Natural killer cell (primary cell): ENCODE measurements around the gene GALNT10. TPM values are rescaled to one million over a fixed set of nuclear protein-coding genes. Genes with fewer than 3 reads are reported as not detected.

Source experiments
- ATAC-seq, 3 donors: fragments of 150-1000 bp in 2 of 3; fragments of 200-7000 bp in 1 of 3; cut with Tn5 transposase; 1 replicate in 1 of 3; 2 replicates in 2 of 3; pipeline ENCODE4 v1.10.0; 2021; ENCODE audit warnings: mild to moderate bottlenecking in 2 of 3, moderate library complexity in 2 of 3
- DNase-seq, 2 donors: peaks; one replicate each; pipeline versions ENCODE4 v3.0.0 to v3.0.0-alpha.2; 2013 to 2021; ENCODE audit warnings: mixed read lengths in 1 of 2
- H3K27ac ChIP-seq: one replicate; pipeline ENCODE4 v1.5.1; 2013; ENCODE audit warnings: mild to moderate bottlenecking, low read length
- H3K27me3 ChIP-seq: one replicate; pipeline ENCODE4 v1.6.1; 2013; ENCODE audit warnings: low read length; ENCODE audit not compliant: control insufficient read depth, insufficient read depth
- H3K36me3 ChIP-seq: one replicate; pipeline ENCODE4 v1.6.1; 2013; ENCODE audit warnings: low read length; ENCODE audit not compliant: control insufficient read depth, insufficient read depth
- H3K4me1 ChIP-seq: one replicate; pipeline ENCODE4 v1.6.1; 2013; ENCODE audit warnings: low read length; ENCODE audit not compliant: control insufficient read depth, insufficient read depth
- H3K4me3 ChIP-seq: one replicate; pipeline ENCODE4 v1.5.1; 2013; ENCODE audit warnings: low read length
- H3K9me3 ChIP-seq: one replicate; pipeline ENCODE4 v1.6.1; 2013; ENCODE audit warnings: low read length; ENCODE audit not compliant: control insufficient read depth, insufficient read depth
- H3K27ac Mint-ChIP-seq, 2 donors: one replicate each; pipeline ENCODE4 v1.8.0; 2022; ENCODE audit warnings: mild to moderate bottlenecking in 2 of 2, mixed read lengths in 2 of 2, moderate library complexity in 1 of 2
- H3K27me3 Mint-ChIP-seq, 2 donors: one replicate each; pipeline ENCODE4 v1.8.0; 2022; ENCODE audit warnings: low read depth in 2 of 2, mixed read lengths in 2 of 2
- H3K36me3 Mint-ChIP-seq: one replicate; pipeline ENCODE4 v1.8.0; 2022; ENCODE audit warnings: mixed read lengths
- H3K4me1 Mint-ChIP-seq, 2 donors: one replicate each; pipeline ENCODE4 v1.8.0; 2022; ENCODE audit warnings: mixed read lengths in 2 of 2
- H3K4me3 Mint-ChIP-seq: one replicate; pipeline ENCODE4 v1.8.0; 2022; ENCODE audit warnings: mild to moderate bottlenecking, moderate library complexity, mixed read lengths
- H3K9me3 Mint-ChIP-seq, 2 donors: one replicate each; pipeline ENCODE4 v1.8.0; 2022; ENCODE audit warnings: mixed read lengths in 2 of 2
- WGBS: methylation state at CpG from one replicate; pipeline ENCODE4 v1.1.7; 2013; ENCODE audit warnings: missing lambda C conversion rate; ENCODE audit not compliant: insufficient coverage; 5-methylcytosine and 5-hydroxymethylcytosine counted together
- intact Hi-C: fragments of 100-400 bp; cut with micrococcal nuclease; formaldehyde crosslinking; loops from one replicate; pipeline ENCODE4 v1.14.2; 2022
- total RNA-seq, 4 donors: library from RNA; stranded (reverse); fragments of 120-200 nt in 1 of 4; gene quantifications; one replicate each; pipeline versions ENCODE4 v1.2.3 to v1.2.4, GENCODE V29; 2013 to 2022
- TF ChIP-seq, protein P1 (sequence below): fragments of 200-600 bp; IDR thresholded peaks from one replicate; pipeline ENCODE4 v1.8.0; 2022; ENCODE audit warnings: antibody characterized with exemption

GALNT10 gene
- total RNA-seq, 3 donors from 2014 or later (not counting 1 experiment from before 2014, with no cell fraction given), result 77.0 to 92.6 (median 77.6) TPM

- Histone ChIP-seq H3K4me3 (no peak overlapping the region), H3K4me1 (peaks cover 14% of the 10 kb centered on the region), H3K27ac (no peak overlapping the region), H3K27me3 (no peaks in the 10 kb centered on the region), H3K9me3 (no peaks in the 10 kb centered on the region), H3K36me3 (no peaks in the 10 kb centered on the region)
- no peaks in the 10 kb centered on the region for H3K9me3 Mint-ChIP-seq
- ATAC-seq, result no peak
- no peak for DNase-seq
- peaks cover 74 to 82% of the 10 kb centered on the region in 2 donors for H3K4me1 Mint-ChIP-seq
- peak overlapping the region; percentile 17 for H3K4me3 Mint-ChIP-seq
- H3K36me3 Mint-ChIP-seq, result no peaks in the 10 kb centered on the region
- WGBS, result 53% methylated on average over 9 of the region's 10 CpGs
- H3K27me3 Mint-ChIP-seq, result no peaks in the 10 kb centered on the region
- H3K27ac Mint-ChIP-seq, result peak overlapping the region; percentile 69 to 73
- TF ChIP-seq, protein P1, sequence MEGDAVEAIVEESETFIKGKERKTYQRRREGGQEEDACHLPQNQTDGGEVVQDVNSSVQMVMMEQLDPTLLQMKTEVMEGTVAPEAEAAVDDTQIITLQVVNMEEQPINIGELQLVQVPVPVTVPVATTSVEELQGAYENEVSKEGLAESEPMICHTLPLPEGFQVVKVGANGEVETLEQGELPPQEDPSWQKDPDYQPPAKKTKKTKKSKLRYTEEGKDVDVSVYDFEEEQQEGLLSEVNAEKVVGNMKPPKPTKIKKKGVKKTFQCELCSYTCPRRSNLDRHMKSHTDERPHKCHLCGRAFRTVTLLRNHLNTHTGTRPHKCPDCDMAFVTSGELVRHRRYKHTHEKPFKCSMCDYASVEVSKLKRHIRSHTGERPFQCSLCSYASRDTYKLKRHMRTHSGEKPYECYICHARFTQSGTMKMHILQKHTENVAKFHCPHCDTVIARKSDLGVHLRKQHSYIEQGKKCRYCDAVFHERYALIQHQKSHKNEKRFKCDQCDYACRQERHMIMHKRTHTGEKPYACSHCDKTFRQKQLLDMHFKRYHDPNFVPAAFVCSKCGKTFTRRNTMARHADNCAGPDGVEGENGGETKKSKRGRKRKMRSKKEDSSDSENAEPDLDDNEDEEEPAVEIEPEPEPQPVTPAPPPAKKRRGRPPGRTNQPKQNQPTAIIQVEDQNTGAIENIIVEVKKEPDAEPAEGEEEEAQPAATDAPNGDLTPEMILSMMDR, result no peak
- intact Hi-C loops, result loop anchor here (5.0 kb wide), 1 partner anchor 42 kb away; no protein-coding TSS in a partner anchor
These were observed 48.4 kb downstream of the GALNT10 start for GRCh38 chr5:154238776-154239481.

DNA sequence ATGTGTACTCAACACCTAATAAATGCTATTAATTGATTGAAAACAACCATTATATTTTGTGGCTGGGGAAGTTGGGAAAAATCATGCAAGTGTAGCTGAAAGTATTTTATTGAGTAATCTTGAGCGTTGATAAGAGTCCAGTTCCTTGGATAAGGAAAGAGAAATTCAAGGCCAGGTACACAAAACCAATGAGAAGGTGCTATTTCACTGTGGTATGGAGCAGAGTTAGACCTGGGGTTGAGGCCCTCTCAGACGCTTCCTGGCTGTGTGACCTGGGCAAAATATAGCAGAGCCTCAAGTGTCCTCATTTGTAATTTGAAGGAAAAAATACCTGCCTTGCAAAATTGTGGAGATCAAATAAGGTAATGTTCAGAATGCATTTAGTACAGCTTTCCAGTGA, 50.1 kb downstream of the GALNT10 start:
- 92% methylated on average over 2 of the region's 2 CpGs for WGBS
- DNase-seq (no peak), ATAC-seq (no peak)
- Histone ChIP-seq H3K4me3 (no peak overlapping the region), H3K27me3 (no peaks in the 10 kb centered on the region), H3K4me1 (peaks cover 11% of the 10 kb centered on the region), H3K9me3 (no peaks in the 10 kb centered on the region), H3K36me3 (no peaks in the 10 kb centered on the region), H3K27ac (no peak overlapping the region)
- H3K4me3 Mint-ChIP-seq, result no peak overlapping the region
- peaks cover 81 to 83% of the 10 kb centered on the region in 2 donors for H3K4me1 Mint-ChIP-seq
- peak overlapping the region in 1 of 2 donors; percentile 29 for H3K27ac Mint-ChIP-seq
- no peaks in the 10 kb centered on the region for H3K9me3 Mint-ChIP-seq
- intact Hi-C loops, result no loop called here
- H3K36me3 Mint-ChIP-seq, result no peaks in the 10 kb centered on the region
- no peaks in the 10 kb centered on the region for H3K27me3 Mint-ChIP-seq
- TF ChIP-seq, protein P1, result no peak

DNA sequence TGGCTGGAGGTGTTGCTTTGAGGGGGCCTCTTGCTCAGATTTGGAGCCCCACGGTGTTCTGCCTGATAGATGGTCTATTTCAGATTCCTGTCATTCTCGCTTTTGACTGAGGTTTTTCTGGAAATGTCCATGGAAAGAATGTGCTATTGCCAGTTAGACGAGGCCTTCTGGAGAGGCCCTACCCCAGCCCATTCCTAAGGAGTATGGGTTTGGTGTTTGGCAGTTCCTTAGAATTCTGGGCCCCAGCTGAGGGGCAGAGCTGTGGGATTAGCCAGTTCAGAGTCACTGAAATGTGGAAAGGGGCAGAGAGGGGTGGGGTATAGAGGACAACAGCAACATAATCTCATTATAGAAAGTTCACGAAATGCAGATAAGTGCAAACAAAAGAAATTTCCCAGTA, 50.5 kb downstream of the GALNT10 start:
- Mint-ChIP-seq H3K36me3 (no peaks in the 10 kb centered on the region), H3K4me1 (peaks cover 77 to 81% of the 10 kb centered on the region in 2 donors), H3K4me3 (no peak overlapping the region), H3K27ac (no peak overlapping the region), H3K27me3 (no peaks in the 10 kb centered on the region), H3K9me3 (no peaks in the 10 kb centered on the region)
- TF ChIP-seq, protein P1, result no peak
- Histone ChIP-seq H3K36me3 (no peaks in the 10 kb centered on the region), H3K9me3 (no peaks in the 10 kb centered on the region), H3K27me3 (no peaks in the 10 kb centered on the region), H3K4me1 (peaks cover 11% of the 10 kb centered on the region), H3K27ac (no peak overlapping the region), H3K4me3 (no peak overlapping the region)
- intact Hi-C loops, result no loop called here
- DNase-seq, result no peak
- no peak for ATAC-seq
- WGBS, result 98% methylated on average over 3 of the region's 4 CpGs

DNA sequence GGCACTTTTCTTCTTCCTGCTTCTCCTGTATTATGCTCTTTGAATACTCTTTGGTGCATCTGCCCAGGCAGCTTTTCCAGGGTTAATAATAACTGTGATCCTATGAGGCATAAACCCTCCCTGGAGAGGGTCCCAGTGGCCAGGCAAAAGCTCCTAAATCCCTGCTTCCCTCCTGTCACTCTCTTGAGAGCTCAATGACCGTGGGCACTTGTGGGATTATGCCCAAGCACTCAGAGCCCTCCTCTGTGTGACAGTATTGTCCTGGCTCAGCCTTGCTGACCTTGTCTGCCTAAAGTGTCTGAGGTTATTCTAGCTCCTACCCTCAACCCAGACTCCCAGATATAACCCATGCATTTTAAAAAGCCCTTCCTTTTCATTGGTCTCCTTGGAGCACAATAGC, 51.9 kb downstream of the GALNT10 start:
- Mint-ChIP-seq H3K36me3 (no peaks in the 10 kb centered on the region), H3K4me3 (no peak overlapping the region), H3K27me3 (no peaks in the 10 kb centered on the region), H3K4me1 (peaks cover 63 to 72% of the 10 kb centered on the region in 2 donors), H3K27ac (peak overlapping the region; percentile 5 to 30), H3K9me3 (no peaks in the 10 kb centered on the region)
- no peak for DNase-seq
- Histone ChIP-seq H3K36me3 (no peaks in the 10 kb centered on the region), H3K4me1 (peaks cover 11% of the 10 kb centered on the region), H3K27me3 (no peaks in the 10 kb centered on the region), H3K27ac (no peak overlapping the region), H3K4me3 (no peak overlapping the region), H3K9me3 (no peaks in the 10 kb centered on the region)
- TF ChIP-seq, protein P1, result no peak
- WGBS, result 88% methylated on average over 1 of the region's 1 CpG
- ATAC-seq, result no peak
- intact Hi-C loops, result no loop called here
